Lower lobe of right lung (tissue), 2 donors: ENCODE measurements around the gene TRIM7. TPM values are rescaled to one million over a fixed set of nuclear protein-coding genes. Genes with fewer than 3 reads are reported as not detected.
"Not testable (repeated sequence)": the region's sequence is repeated elsewhere in the genome, so short reads cannot be mapped to it uniquely, and the experiment has no call there.

Experiments
- ATAC-seq, 2 donors: fragments of 200-7000 bp; cut with Tn5 transposase; one replicate each; pipeline ENCODE4 v1.9.1; 2020 to 2022; ENCODE audit warnings: mild to moderate bottlenecking in 2 of 2, moderate library complexity in 2 of 2
- DNase-seq: peaks from one replicate; pipeline ENCODE4 v3.0.0-alpha.2; 2020
- H3K27ac ChIP-seq: fragments of 200-600 bp; one replicate; pipeline ENCODE4 v1.8.0; 2022
- H3K27me3 ChIP-seq: fragments of 200-600 bp; one replicate; pipeline ENCODE4 v1.8.0; 2022; ENCODE audit warnings: low read depth
- H3K36me3 ChIP-seq: fragments of 200-600 bp; one replicate; pipeline ENCODE4 v1.8.0; 2022; ENCODE audit warnings: mild to moderate bottlenecking
- H3K4me1 ChIP-seq: fragments of 200-600 bp; one replicate; pipeline ENCODE4 v1.8.0; 2022
- H3K4me3 ChIP-seq: fragments of 200-600 bp; one replicate; pipeline ENCODE4 v1.8.0; 2022; ENCODE audit warnings: mild to moderate bottlenecking
- H3K9me3 ChIP-seq: fragments of 200-600 bp; one replicate; pipeline ENCODE4 v1.8.0; 2022
- intact Hi-C: fragments of 100-400 bp; cut with DNase I; formaldehyde crosslinking; loops from one replicate; pipeline ENCODE4 v1.11.0; 2022
- total RNA-seq: library from RNA; stranded (reverse); fragmentation: NEBNext Ultra II Directional; extraction: Animal tissue kit (Norgen Biotek cat#: 25700); gene quantifications from one replicate; pipeline ENCODE4 v1.2.1, GENCODE V29; 2021
- TF ChIP-seq, protein P1 (sequence below): fragments of 200-600 bp; IDR thresholded peaks from one replicate; pipeline ENCODE4 v1.8.0; 2022; ENCODE audit warnings: antibody characterized with exemption, mild to moderate bottlenecking
- donor health status: DM: no; HTN: yes; CAD: no; lungs with severe emphysema.

TRIM7 gene
- total RNA-seq, 1 donor from 2014 or later = 4.3 TPM

GRCh38 chr5:181164076-181164952, 40.7 kb downstream of the TRIM7 start:
- Histone ChIP-seq H3K27ac (no peak overlapping the region), H3K36me3 (no peaks in the 10 kb centered on the region), H3K27me3 (peaks cover 42% of the 10 kb centered on the region), H3K9me3 (no peaks in the 10 kb centered on the region), H3K4me1 (peaks cover 6% of the 10 kb centered on the region), H3K4me3 (no peak overlapping the region)
- ATAC-seq = no peak
- intact Hi-C loops = no loop called here
- DNase-seq = no peak
- TF ChIP-seq, protein P1, sequence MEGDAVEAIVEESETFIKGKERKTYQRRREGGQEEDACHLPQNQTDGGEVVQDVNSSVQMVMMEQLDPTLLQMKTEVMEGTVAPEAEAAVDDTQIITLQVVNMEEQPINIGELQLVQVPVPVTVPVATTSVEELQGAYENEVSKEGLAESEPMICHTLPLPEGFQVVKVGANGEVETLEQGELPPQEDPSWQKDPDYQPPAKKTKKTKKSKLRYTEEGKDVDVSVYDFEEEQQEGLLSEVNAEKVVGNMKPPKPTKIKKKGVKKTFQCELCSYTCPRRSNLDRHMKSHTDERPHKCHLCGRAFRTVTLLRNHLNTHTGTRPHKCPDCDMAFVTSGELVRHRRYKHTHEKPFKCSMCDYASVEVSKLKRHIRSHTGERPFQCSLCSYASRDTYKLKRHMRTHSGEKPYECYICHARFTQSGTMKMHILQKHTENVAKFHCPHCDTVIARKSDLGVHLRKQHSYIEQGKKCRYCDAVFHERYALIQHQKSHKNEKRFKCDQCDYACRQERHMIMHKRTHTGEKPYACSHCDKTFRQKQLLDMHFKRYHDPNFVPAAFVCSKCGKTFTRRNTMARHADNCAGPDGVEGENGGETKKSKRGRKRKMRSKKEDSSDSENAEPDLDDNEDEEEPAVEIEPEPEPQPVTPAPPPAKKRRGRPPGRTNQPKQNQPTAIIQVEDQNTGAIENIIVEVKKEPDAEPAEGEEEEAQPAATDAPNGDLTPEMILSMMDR = no peak

DNA sequence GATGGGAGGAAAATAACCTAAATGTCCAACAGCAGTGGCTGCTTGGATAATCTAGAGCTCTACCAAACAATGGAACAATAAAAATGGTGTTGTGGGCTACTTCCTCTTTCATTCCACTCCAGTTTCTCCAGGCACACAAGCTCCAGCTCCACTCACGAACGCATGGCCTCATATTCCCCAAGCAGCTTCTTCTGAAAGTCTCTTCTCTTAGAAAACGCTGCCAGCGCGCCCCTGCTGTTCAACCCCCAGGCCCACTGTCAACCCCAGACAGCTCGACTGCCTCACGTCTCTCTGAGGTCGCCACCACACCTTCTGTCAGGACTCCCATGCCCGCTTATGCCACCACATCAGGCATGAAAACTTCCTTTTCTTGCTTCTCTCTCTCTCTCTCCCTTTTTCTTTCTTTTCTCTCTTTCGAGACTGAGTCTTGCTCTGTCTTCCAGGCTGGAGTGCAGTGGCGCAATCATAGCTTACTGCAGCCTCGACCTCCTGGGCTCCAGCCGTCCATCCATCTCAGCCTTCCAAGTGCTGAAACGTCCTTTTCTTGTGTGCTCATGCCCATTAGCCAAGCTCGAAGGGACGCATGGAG, 41.4 kb downstream of the TRIM7 start:
- Histone ChIP-seq H3K27ac (no peak overlapping the region), H3K4me1 (peaks cover 6% of the 10 kb centered on the region), H3K27me3 (peaks cover 34% of the 10 kb centered on the region), H3K9me3 (no peaks in the 10 kb centered on the region), H3K36me3 (no peaks in the 10 kb centered on the region), H3K4me3 (no peak overlapping the region)
- intact Hi-C loops = no loop called here
- TF ChIP-seq, protein P1 = no peak
- DNase-seq = no peak
- ATAC-seq = no peak

DNA sequence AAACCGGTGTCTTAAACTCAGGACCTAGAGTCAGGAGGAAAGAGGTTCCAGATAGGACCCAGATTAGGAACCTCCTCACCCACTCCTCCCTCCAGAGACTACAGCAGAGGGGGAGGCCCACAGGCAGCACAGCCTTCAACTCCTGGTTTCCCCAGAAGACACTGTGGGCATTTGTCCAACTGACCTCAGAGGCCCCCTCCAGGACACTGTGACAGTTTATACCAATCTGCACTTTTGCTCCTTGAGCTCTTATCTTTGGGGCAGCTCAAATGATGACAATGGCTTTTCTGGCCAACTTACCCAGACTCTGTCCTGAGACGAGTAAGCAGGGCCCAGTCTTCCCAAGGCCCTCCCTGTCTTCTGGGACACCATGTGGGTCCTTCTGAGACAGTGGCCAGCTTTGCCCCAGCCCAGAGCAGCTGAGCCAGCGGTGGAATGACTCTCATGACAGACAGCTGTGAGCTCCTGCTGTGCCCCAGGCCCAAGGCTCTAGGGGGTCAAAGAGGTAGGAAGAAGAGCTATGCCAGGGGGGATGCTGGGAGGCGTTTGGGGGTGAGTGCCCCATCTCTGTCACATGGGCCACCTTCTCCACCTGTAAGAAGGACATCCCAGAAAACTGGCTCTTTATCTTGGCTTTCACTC, 43.3 kb downstream of the TRIM7 start:
- ATAC-seq (no peak), DNase-seq (no peak)
- intact Hi-C loops = no loop called here
- Histone ChIP-seq H3K27ac (peak overlapping the region; percentile 56), H3K9me3 (no peaks in the 10 kb centered on the region), H3K36me3 (no peaks in the 10 kb centered on the region), H3K27me3 (peaks cover 21% of the 10 kb centered on the region), H3K4me3 (no peak overlapping the region), H3K4me1 (peaks cover 6% of the 10 kb centered on the region)
- TF ChIP-seq, protein P1 = no peak

DNA sequence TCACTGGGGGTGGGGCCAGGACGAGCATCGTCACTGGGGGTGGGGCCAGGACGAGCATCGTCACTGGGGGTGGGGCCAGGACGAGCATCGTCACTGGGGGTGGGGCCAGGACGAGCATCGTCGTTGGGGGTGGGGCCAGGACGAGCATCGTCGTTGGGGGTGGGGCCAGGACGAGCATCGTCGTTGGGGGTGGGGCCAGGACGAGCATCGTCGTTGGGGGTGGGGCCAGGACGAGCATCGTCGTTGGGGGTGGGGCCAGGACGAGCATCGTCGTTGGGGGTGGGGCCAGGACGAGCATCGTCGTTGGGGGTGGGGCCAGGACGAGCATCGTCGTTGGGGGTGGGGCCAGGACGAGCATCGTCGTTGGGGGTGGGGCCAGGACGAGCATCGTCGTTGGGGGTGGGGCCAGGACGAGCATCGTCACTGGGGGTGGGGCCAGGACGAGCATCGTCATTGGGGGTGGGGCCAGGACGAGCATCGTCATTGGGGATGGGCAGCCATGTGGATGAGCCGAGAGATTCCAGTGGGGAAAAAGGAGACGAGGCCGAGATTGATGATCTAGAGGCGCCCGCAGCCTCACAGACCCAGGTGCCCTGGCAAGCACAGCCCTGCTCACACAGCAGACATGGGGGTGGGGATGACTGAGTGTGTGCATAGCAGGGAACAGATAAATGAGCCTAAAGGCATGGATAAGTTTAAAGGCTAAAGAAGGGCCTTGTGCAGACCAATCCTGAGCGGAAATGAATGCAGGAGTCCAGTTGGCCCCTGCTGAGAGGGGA, 44.1 kb downstream of the TRIM7 start:
- H3K4me3 ChIP-seq, H3K36me3 ChIP-seq, intact Hi-C loops, ATAC-seq, H3K9me3 ChIP-seq, DNase-seq, H3K4me1 ChIP-seq: not testable (repeated sequence)
- Histone ChIP-seq H3K27me3 (peaks cover 14% of the 10 kb centered on the region), H3K27ac (peak overlapping the region; percentile 56)

DNA sequence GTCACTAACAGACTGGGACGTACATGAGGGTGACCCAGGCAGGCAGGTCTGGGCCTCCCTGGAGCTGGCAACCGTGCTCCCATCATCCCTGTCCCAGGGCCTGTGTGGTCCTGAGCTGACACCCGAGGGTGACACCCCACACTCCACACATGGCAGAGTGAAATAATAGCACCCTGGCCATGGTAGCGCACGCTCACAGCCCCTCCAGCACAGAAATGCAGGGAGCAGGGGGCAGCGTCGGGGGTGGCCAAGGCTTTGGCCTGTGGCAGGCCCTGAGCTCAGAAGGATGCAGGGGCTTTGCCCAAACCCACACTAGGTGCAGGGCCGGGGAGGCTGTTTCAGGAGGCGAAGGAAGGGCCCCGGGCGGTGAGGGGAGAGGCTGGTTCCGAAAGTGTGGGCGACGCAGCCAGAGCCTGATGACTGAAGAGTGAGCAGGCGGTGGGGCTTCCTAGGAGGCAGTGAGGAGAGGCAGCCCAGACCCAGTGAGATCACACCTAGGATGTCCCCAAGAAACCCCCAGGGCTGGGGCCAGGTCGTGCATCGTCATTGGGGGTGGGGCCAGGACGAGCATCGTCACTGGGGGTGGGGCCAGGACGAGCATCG, 44.7 kb downstream of the TRIM7 start:
- intact Hi-C loops = no loop called here
- H3K4me1 ChIP-seq = peaks cover 6% of the 10 kb centered on the region
- peak overlapping the region; percentile 68 for H3K27ac ChIP-seq
- H3K4me3 ChIP-seq = peak overlapping the region; percentile 30
- H3K27me3 ChIP-seq = peaks cover 7% of the 10 kb centered on the region
- ATAC-seq (peak; percentile 41 to 55), DNase-seq (no peak)
- no peaks in the 10 kb centered on the region for H3K36me3 ChIP-seq
- no peaks in the 10 kb centered on the region for H3K9me3 ChIP-seq
- TF ChIP-seq, protein P1 = no peak
